HG03175 (cell line): ENCODE data around the gene SPOCK1.
"Not testable (repeated sequence)": the region's sequence is repeated elsewhere in the genome, so short reads cannot be mapped to it uniquely, and the experiment has no call there.

Experiments used
- ATAC-seq: cut with Tn5 transposase; IDR thresholded peaks from one replicate; pipeline ENCODE4 v1.9.1; 2021; ENCODE audit warnings: mild to moderate bottlenecking, moderate library complexity; ENCODE audit not compliant: unreplicated experiment

Gene SPOCK1

DNA sequence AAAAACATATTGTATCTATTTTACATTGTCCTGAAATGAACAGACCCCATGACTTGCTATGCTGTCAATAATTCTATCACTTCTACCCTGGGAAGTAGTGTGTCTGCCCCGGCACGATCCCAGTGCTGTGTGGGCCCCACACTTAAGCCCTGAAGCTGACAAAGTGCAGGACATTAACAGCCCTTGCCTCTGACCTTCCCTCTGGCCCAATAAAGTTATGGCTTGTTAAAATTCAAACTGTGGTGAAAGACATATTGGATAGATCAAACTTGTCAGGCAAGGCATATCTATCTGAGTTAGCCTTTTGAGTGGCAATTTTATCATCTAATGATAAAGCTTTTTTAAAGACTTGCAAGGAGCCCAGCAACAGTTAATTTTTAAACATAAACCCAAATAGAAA is 229.2 kb downstream of the SPOCK1 start:
- no peak for ATAC-seq

DNA sequence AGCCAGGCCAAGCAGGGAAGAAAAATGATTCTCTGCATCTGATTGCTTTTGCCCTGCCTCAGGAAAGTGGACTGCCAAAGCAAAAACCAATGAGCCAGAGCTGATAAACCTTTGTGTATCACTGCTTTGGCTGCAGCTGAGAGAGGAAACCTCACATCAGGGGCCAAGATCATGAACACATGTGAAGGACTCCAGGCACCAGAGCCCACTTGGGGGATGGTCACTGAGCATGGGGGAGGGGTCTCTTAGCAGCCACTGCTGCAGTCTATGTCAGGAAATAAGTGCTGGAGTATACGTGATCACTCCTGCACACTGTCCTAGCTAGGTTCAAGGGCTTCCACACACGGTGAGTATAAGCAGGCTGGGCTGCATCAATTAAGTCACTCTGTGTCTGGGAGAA is 229.9 kb downstream of the SPOCK1 start:
- no peak for ATAC-seq

DNA sequence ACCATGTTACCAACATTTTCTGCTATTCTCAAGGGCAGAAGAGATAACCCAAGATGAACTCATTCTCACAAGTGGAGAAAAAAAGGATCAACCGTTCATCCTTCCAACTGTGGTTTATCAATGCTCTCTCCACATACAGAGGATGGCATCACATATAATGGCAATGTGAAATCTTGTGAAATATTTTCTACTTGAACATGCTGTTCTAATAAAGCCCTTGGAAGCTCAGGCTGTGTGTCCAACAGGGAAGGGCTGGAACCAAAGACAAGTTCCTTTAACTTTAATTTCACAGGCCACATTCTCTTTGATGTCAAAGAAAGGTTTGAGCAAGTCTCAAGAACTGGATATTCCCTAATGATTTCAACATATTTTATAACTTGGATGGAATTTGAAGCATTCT is 230.5 kb downstream of the SPOCK1 start:
- ATAC-seq = no peak

DNA sequence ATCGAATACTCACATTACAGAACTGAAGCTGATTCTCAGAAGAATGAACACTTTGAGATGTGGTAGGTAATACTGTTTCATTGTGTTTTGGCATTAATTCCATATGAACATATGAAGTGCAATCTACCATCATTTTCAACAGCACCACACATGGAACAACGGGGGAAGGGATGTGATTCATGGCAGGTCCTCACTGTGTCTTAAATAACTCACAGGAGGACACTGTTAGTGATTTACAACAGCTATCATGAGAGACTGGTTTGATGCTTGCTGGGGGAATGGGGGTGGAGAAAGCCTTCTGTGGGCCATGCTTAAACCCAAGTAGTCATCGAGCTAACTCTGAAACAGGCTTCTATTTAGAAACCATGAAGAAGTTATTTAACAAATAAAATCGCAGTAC is 232.9 kb downstream of the SPOCK1 start:
- ATAC-seq = no peak

DNA sequence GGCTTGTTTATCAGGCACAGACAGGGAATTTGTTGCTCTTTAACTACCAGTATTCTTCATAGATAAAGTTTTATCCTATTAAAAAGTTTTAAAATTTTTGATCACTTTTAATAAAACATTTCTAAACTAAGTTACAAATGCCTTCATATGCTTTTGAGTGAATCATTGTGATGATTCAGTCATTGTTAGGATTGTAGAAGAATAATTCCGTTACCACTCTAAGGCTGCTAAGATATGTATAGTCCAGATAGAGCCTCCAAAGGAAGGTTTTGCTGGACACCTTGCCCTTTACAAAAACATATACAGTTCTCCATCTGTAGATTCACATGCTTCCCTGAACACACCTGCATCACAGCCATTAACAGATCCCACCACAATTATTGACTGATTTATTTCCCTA is 233.7 kb downstream of the SPOCK1 start:
- no peak for ATAC-seq

DNA sequence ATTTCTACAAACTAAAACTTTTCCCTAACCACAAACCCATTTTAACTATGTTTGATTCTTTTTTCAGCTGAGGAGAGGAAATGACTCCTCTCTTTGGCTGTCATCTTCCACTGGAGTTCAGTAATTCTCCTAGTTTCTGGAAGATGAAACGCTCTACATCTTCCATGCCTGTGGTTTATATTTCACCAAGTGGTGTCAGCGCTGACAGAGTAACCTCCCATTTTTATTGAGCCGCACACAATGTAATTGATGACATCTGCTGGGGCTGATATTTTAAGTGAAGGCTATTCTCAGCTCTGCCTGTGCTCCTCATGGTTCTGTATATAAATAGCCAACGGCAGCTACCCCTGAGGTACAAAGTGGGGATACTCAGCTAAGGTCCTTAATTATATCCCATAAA is 234.6 kb downstream of the SPOCK1 start:
- no peak for ATAC-seq

DNA sequence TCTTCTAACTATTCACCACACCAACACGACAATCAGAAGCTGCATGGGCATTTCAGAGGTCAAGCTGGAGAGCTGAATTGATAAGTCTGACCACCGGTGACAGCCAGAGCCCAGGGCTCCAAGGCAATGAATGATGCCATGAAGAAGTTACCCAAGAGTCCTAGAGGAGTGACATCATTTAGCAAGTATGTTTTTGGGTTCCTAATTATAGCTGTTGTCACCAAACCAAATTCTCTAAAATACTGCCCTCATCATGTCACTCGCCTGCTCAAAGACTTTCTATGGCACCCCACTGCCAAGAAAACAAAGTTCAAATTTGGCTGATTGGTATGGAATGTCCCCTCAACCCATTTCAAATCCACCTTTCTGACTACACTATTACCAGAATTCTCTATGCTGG is 235.1 kb downstream of the SPOCK1 start:
- no peak for ATAC-seq

DNA sequence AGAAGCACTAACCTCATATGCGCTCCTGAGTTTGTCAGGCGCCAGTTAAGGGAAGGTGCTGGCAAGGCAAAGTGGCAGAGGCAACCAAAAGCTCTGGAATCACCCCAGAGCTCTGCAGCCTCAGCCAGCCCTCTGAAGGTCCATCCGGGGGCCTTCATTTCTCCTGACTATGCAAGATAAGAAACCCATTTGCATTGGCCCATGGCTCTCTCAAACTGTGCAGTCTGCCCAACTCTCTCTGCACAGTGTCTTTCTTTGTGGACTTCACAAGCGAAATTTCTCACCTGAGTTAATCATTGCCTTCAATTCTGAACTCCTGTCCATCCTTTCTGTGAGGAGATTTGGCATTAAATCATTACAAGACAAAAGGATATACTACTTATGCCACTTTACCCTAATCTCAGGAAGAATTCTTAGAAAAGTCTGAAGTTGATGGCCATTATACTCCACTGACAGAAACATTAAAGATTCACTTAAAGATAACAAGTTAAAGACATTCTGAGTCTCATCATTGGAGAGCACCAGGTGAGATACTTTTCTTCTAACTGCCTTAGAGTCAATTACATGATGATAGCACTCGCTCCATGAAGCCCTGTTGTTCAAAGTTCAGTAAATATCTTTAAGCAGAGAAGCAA is 235.6 kb downstream of the SPOCK1 start:
- no peak for ATAC-seq

DNA sequence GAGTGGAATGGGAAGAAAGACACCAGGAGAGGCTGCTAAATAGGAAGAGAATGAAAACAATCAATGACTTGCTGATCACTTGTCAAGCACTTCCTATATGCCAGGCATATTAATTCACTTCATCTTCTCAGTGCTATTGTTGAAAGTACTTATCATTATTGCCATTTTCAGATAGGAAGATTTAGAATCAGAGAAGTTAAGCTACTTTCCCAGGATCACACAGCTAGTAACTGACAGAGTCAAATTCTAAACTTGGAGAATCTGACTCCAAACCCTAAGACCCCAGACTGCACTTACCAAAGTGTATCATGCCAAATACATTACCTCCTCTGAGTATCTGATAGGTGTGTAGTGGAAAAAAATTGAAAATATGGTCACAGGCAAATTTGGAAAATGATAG is 236.3 kb downstream of the SPOCK1 start:
- no peak for ATAC-seq

DNA sequence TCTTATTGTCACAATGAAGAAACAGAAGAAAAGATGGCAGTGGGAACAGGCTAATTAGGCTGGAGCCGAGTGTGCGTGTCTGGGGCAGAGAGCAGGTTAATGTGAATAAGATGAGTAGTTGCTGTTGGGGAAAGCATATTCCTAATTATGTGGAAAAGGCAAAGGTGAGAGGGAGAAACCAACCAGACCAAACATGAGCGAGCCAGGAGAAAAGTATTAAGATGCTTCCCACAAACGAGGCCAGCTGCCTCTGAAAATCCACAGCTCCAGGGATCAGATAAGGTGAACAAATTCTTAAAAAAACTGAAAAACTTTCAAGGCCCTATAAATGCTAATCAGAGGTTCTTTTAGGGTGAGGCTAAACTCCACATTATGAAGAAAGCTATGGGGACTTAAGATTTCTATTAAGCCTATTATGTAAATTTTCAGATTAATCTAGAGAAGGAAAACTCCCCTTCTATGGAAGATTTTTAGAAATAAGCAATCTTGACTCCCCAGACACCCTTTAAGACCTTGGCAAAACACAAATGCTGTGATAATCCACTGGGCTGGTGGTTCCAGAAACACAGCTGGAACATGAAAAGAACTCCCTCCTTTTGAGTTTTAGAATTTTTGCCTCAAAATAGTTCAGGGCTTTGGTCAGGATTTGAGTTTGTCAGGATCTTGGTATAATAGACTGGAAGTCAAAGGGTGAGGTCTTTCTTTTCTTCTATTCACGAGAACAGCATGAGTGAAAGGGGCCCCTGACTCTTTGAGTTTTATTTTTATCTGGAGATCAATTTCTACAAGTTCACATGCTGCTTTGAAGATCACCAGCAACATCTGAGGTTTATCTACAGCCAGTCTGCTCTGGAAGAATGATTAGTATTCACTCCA is 238.1 kb downstream of the SPOCK1 start:
- no peak for ATAC-seq

DNA sequence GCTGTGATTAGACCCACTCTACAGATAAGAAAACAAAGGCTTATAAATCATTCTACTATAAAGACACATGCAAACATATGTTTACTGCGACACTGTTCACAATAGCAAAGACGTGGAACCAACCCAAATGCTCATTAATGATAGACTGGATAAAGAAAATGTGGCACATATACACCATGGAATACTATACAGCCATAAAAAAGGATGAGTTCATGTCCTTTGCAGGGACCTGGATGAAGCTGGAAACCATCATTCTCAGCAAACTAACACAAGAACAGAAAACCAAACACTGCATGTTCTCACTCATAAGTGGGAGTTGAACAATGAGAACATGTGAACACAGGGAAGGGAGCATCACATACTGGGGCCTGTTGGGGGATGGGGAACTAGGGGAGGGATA is 240.0 kb downstream of the SPOCK1 start:
- ATAC-seq = not testable (repeated sequence)

DNA sequence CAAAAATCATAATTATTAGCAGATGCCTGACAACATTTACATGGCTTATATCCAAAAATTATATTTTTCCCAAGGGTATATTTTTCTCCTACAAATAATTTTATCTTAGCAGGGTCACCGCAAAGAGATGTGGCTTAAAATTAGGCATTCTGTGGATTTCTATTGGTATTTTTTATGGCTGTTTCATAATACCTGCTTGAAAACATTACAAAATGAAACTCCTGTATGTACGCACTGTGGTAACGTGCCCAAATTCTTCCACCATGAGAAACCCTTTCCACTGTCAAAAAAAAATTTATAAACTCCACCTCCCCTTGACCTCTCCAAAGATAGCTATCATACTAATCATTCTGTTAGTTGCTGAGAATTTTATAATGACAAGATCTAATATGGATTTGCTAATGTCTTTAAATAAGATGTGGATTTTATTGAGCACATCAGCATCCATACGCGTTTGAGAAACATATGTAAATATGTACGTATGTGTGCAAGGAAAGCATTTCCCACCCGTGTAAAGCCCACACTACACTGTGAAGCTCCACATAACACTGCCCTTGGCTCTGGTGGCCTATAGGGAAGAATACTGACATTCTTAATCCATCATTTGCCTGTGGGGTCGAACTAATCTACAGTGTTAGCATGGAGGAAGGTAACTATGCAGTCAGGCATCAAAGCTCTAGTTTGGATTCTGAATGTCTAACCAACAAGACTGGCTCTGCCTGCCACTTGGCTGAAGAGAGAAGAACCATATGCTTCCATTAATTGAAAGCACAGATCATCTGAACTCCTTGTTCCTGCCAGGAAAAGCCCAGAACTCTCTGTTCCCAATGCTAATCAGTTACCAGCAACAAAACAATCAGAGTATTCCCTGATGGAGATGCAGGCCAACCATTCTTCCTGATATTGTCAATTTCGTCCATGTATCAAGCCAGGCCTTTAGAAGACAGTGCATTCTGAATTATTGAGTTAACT is 244.7 kb downstream of the SPOCK1 start:
- no peak for ATAC-seq

DNA sequence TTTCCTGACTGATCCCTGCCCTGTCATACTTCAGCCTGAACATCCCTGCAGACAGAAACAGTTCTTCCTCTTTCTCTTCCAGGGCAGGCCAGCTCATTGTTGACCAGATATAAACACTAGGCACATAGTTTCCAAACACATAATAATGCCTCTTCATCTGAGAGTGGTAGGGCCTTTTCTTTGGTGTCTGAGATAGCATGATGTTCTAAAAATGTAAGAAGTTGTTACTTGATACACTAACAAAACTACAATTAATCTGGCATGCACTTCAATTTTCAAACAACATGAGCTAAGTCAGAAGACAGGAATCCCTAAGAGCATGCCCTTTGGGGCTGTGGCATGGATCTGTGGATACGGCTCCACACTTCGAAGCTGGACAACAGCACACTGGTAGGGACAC is 246.6 kb downstream of the SPOCK1 start:
- no peak for ATAC-seq

DNA sequence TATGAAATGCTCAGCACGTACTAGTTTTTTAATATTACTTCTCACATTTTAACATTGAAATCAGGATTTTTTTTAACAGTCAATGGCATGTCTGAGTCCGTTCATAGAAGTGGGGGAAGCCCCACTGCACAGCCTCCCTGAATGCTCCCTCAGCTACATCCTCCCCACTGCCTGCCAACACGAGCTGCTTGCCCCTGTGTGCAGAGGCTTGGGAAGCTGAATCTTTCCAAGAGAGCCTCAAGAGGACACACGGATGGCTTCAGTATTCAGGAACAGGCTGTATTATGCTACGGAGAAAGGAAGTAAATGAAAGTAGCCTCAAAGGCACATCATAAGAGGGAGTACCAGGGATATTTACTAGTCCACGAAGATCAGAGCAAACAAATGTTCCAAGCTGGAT is 248.7 kb downstream of the SPOCK1 start:
- no peak for ATAC-seq

DNA sequence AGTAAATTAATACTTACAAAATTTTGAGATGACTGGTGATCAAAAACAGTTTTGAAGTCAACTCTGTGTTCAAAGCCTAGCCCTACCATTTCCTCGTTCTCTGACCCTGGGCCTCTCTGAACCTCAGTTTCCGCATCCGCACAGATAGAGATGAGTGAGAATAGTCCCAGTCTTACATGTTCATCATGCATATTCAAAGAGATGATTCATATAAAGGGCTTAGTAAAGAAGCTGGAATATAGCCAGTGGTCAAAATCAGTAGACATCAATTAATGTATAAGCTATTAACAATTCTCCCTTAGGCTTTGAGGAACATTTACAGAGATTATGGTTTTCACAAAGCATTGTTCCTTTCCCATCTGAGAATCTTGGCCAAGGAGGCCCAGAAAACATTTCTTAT is 250.6 kb downstream of the SPOCK1 start:
- ATAC-seq = peak; percentile 44

DNA sequence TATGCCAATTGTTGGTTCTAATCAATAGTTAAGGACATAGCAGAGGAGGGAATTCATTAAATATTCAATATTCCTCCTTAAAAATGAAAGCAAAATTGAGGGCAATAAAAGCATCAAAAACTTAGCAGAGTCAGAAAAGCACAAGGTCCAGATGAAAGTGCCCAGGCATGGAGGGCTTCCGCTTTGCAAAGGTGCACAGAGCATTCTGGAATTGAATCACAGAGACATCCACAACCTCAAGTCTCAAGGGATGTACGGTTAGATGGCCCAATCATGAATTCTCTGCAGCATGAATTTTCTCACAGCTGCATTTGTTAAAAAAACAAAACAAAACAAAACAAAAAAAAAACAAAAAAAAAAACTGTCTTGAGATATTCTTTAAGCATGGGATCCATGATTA is 253.7 kb downstream of the SPOCK1 start:
- ATAC-seq = peak; percentile 70

DNA sequence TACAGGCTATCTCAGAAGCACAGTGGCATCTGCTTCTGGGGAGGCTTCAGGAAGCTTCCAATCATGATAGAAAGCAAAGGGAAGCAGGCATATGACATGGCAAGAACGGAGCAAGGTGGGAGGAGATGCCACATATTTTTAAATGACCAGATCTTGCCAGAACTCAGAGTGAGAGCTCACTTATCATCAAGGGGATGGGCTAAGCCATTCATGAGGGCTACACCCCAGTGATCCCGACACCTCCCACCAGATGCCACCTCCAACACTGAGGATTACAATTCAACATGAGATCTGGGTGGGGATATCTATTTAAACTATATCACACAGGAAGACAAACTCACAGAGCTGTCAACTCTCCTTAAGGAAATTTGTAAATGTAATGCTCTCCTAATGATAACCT is 258.8 kb downstream of the SPOCK1 start:
- ATAC-seq = no peak

DNA sequence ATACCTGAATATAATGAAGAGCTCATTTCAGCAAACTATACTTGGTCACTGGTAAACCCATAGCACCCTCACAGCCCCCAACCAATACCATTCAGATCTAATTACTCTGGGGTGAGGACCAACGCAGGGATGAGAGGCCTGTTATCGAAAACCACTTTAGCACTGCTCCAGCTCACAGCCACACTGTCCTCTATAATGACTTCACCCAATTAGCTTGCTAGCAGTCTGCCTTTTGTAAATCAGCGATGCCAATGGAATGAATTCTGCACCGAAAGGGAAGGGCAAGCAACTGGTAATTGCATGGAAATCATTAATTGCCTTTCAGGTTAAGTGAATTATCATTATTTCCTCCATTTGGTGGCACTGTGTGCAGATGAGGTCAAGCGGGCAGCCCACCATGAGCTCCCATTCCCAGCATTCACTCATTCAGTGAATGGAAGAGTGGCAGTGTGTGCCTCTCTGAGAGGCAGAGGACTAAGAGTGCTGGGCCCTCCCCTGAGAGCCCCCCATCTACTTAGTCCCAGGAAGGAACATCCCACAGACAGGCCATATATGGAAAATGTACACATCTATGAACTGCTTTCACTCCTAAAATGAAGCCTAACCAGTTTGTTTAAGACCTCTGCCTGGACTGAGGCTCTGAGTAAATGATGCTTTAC is 262.1 kb downstream of the SPOCK1 start:
- no peak for ATAC-seq

DNA sequence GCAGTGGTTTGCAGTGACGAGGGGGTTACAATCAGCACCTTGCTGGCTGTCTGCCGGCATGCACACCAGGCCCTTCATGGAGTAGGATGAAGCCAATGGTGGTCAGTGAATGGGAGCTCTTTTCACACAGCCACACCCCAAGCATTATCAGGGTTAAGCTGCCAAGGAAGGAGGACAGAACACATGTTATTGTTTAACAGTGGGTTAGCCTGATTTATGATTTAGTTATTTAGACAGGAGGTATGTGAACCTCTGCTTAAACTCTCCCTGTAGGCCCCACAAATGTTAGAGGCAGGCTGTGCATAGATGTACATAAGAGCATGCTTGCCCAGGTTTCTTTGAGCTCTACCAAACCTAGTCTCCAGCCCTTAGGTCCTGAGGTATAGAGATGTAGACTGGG is 262.9 kb downstream of the SPOCK1 start:
- ATAC-seq = no peak

DNA sequence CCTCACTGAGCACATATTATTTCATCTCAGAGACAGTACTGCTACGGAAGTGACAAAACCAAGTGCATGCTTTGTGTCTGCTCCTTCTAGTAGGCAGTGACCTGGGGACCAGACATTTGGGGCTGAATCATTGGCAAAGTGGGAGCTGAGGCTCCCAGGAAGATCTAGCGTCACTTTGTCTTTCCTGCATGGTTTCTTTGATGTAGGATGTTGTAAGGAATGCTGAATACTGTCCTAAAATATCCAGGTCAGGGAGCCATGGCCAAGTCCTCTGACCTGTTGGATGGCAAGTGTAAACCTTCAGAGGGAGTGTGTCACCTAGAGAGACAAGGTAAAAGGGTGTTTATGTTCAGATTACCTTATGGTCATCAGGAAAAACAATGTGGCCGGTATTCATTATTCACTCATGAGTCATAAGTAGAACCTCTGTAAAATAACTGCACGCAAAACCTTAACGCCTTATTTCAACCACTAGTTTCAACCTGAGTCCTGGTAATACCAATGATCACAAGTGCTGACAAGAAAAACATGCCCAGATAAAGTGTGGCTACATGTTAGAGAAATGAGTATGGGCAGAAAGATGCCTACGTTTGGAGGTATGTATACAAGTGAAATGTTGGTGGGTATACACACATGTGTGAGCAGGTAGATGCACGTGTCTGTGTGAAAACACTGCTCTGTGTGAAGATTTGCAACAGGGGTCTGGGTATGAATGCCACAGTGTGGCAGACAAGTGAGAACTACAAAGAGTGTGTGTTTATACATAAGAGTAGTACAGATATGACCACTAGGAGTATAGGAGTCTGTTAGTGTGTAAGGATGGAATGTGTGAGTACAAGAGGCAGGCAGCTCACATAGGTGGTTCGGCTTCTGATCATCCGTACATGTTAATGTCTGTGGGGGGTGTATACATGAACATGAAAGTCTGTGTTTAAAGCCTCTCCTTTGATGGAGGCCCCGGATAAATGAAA is 263.9 kb downstream of the SPOCK1 start:
- ATAC-seq = peak; percentile 66
